GM12892 (cell line): ENCODE measurements around the gene TRIM5.

Source experiments
- POLR2AphosphoS5 ChIP-seq: IDR thresholded peaks from 2 replicates; pipeline ENCODE4 v1.6.1; 2011; ENCODE audit warnings: low read depth, low read length, control low read depth
- TAF1 ChIP-seq: IDR thresholded peaks from 2 replicates; pipeline ENCODE4 v1.6.1; 2011; ENCODE audit warnings: low read depth, mild to moderate bottlenecking, control low read depth, low read length, borderline replicate concordance

GRCh38 chr11:5698281-5698680 is 13.4 kb upstream of the TRIM5 start:
- TF ChIP-seq POLR2AphosphoS5 = no peak
- no peak for TF ChIP-seq TAF1
